ENCODE results near the gene VWA3B.
"Not testable (repeated sequence)": the region's sequence is repeated elsewhere in the genome, so short reads cannot be mapped to it uniquely, and the experiment has no call there.

VWA3B gene

GRCh38 chr2:98234776-98235175 lies 147.8 kb downstream of the VWA3B start:
- DNase-seq (ENCODE audit: insufficient read length, low spot score): no peak
- FAIRE-seq: no peak

- DNase-seq (ENCODE audit: insufficient read length, low spot score) (no peak), FAIRE-seq (no peak)
These were observed 150.0 kb downstream of the VWA3B start for GRCh38 chr2:98236935-98237334.

GRCh38 chr2:98240786-98241398 lies 153.9 kb downstream of the VWA3B start:
- FAIRE-seq (no peak), DNase-seq (ENCODE audit: insufficient read length, low spot score) (no peak)

GRCh38 chr2:98241592-98241991 lies 154.6 kb downstream of the VWA3B start:
- no peak for DNase-seq (ENCODE audit: insufficient read length, low spot score)
- no peak for FAIRE-seq

GRCh38 chr2:98242003-98242402 lies 155.0 kb downstream of the VWA3B start:
- DNase-seq (ENCODE audit: insufficient read length, low spot score) (no peak), FAIRE-seq (no peak)

GRCh38 chr2:98245491-98245890 lies 158.5 kb downstream of the VWA3B start:
- peak; percentile 13 for FAIRE-seq
- DNase-seq (ENCODE audit: insufficient read length, low spot score): no peak

- no peak for FAIRE-seq
- no peak for DNase-seq (ENCODE audit: insufficient read length, low spot score)
These were observed 160.4 kb downstream of the VWA3B start for GRCh38 chr2:98247383-98247782.

- FAIRE-seq (no peak), DNase-seq (ENCODE audit: insufficient read length, low spot score) (no peak)
These were observed 165.2 kb downstream of the VWA3B start for GRCh38 chr2:98252038-98252773.

- DNase-seq (ENCODE audit: insufficient read length, low spot score) (no peak), FAIRE-seq (peak; percentile 44)
These were observed 166.6 kb downstream of the VWA3B start for GRCh38 chr2:98253461-98254070.

GRCh38 chr2:98254504-98255059 lies 167.6 kb downstream of the VWA3B start:
- FAIRE-seq (peak; percentile 20), DNase-seq (ENCODE audit: insufficient read length, low spot score) (no peak)

GRCh38 chr2:98258906-98259305 lies 171.9 kb downstream of the VWA3B start:
- FAIRE-seq: no peak
- DNase-seq (ENCODE audit: insufficient read length, low spot score): no peak

- FAIRE-seq (no peak), DNase-seq (ENCODE audit: insufficient read length, low spot score) (no peak)
These were observed 176.4 kb downstream of the VWA3B start for GRCh38 chr2:98263362-98263761.

- DNase-seq (ENCODE audit: insufficient read length, low spot score); FAIRE-seq: not testable (repeated sequence)
These were observed 181.3 kb downstream of the VWA3B start for GRCh38 chr2:98268225-98268624.

GRCh38 chr2:98269274-98269673 lies 182.3 kb downstream of the VWA3B start:
- FAIRE-seq (peak; percentile 28), DNase-seq (ENCODE audit: insufficient read length, low spot score) (peak; percentile 44)

GRCh38 chr2:98269830-98270229 lies 182.9 kb downstream of the VWA3B start:
- DNase-seq (ENCODE audit: insufficient read length, low spot score) (no peak), FAIRE-seq (no peak)

- FAIRE-seq (peak; percentile 58), DNase-seq (ENCODE audit: insufficient read length, low spot score) (no peak)
These were observed 190.3 kb downstream of the VWA3B start for GRCh38 chr2:98277162-98277859.

- DNase-seq (ENCODE audit: insufficient read length, low spot score) (no peak), FAIRE-seq (peak; percentile 28)
These were observed 191.1 kb downstream of the VWA3B start for GRCh38 chr2:98278074-98278473.

GRCh38 chr2:98280376-98281102 lies 193.6 kb downstream of the VWA3B start:
- no peak for DNase-seq (ENCODE audit: insufficient read length, low spot score)
- FAIRE-seq: no peak

GRCh38 chr2:98281607-98282006 lies 194.6 kb downstream of the VWA3B start:
- FAIRE-seq (peak; percentile 55), DNase-seq (ENCODE audit: insufficient read length, low spot score) (no peak)

GRCh38 chr2:98282109-98282508 lies 195.1 kb downstream of the VWA3B start:
- no peak for DNase-seq (ENCODE audit: insufficient read length, low spot score)
- peak; percentile 49 for FAIRE-seq

All from HTR-8/SVneo (cell line).